GM21360 (cell line): ENCODE data around the gene COL4A2.

ENCODE experiments used
- ATAC-seq: cut with Tn5 transposase; IDR thresholded peaks from one replicate; pipeline ENCODE4 v1.9.1; 2021; ENCODE audit warnings: mild to moderate bottlenecking, moderate library complexity; ENCODE audit not compliant: unreplicated experiment

The COL4A2 gene

DNA sequence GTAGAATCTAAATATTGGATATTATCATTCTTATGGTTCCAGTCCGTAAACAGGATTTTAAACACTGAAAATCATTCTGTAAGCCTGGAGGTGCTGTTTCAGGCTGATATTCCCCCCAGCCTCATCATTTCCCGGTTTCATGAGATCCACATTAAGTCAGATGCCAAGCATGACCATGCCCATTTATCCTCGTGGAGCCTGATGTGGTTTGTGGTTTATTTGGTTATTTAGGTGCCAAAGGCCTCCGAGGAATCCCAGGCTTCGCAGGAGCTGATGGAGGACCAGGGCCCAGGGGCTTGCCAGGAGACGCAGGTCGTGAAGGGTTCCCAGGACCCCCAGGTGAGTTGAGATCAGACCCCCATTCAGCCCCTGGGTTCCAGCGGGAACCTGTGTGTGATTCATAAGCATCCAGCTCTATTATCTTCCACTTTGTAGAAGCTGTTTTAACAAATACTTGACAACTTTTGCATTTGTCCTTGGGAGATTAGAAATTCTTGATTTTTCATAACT is 162.0 kb downstream of the COL4A2 start:
- ATAC-seq = no peak

DNA sequence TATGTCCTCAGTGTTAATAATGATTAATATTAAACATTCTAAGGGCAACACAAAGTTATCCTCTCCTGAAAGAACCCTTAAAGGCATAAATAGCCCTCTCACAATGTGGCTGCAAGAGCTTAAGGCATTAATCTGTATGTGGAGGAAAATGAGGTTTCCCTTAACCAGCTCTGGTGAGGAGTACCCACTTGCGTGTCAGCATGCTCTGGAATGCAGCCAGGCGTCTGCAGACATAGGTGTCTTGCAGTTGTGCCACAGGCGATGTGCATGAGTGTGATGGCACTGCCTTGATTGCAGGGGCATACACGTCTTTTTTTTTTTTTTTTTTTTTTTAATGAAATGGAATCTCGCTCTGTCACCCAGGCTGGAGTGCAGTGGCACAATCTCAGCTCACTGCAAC is 162.5 kb downstream of the COL4A2 start:
- no peak for ATAC-seq

DNA sequence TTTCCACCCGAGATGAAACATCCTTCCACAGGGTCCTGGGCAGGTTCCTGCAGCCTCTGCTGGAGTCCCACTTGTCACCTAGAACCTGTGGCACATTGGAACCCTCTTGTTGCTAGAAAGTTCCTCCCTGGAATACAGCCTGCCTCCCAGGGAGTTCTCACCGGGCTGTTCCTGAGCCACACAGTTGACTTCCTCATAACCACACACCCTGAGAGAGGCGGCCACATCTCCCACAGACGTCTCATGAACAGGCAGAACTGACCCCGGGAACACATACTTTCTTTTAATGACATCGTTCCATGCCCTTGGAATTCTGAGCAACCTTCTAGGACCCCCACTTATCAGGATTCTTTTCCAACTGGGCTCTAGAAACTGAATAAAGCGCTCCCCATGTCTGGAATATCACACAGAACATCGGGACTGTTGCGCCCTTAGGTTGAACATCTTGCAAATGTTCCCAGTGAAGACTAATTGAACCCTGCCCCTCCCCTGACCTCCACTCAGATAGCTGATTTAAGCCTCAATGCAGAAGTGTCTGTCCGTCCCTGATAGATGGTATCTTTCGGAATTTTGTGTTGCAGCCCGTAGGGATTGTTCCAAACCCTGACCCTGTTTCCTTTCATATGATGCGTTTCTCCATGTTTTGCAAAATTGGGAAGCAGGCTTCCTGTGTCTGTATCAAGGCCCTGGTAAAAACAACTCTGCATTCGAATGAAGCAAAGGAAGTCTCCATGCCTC is 163.4 kb downstream of the COL4A2 start:
- no peak for ATAC-seq

DNA sequence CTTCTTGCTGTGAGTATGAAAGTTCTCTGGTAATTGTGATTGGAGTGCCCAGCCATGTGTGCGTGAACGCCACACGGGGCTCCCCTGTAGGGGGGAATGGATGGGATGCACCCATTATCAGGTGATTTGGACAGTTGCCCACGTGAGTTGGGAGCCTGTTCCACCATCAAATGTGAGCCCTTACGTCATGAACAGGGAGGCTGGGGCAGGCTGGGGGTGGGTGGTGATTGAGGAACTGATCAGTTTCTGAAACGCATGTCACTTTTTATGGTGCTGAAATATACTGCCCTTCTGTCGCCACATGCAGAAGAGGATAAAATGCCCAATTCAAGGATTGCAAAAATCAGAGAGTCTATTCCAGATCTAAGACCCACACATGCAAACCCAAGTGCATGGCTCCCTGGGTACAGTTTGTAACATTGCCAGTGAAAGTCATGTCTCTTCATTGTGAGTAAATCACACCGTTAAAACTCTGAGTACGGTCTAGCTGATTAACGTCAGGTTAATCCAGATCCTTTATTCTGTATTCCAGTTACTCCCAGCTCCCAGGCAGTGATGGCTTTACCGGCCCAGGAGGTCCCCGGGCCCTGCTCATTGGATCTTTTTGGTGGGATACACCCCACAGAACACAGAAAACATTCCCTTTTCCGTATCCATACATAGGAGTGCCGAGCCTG is 164.2 kb downstream of the COL4A2 start:
- peak; percentile 49 for ATAC-seq

DNA sequence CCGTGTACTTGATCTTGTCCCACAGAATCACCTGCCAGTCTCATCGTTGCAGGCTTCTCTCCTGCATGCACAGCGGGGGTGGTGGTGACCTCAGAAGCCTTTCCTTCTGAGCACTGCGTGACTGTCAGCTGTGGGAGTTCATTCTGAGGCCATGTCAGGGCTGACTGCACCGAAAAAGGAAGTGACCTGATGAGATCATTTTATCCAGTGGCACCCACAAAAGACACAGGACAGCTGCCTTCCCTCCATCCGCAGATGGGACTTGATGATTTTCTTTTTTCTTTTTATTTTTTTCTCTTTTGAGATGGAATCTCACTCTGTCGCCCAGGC is 164.7 kb downstream of the COL4A2 start:
- ATAC-seq = peak; percentile 94

DNA sequence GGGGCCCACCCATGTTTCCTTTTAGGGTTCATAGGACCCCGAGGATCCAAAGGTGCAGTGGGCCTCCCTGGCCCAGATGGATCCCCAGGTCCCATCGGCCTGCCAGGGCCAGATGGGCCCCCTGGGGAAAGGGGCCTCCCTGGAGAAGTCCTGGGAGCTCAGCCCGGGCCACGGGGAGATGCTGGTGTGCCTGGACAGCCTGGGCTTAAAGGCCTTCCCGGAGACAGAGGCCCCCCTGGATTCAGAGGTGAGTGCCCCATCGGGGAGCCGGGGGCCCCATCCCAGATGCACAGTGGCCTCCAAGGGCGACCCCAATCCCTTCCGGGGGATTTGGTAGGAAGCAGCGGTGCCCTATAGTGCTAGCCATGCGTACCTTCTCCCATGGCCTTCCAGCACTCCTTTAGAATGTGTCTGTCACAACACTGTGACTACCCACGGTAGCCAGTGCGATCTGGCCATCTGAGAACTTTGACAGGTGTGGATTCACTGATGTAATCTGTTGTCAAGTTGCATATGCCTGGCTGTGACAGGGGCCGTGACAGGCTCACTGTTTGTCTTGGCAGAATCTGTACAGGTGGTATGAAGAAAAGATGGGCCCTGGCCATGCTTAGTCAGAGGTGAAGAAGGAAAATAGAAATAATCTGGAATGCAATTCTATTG is 165.9 kb downstream of the COL4A2 start:
- no peak for ATAC-seq

DNA sequence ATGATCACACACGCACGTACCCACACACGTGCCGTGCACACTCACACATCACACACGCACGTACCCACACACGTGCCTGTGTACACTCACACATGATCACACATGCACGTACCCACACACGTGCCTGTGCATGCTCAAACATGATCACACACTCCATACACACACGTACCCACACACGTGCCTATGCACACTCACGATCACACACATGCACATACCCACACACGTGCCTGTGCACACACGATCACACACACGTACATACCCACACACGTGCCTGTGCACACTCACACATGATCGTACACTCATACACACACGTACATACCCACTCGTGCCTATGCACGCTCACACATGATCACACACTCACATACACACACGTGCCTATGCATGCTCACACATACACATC is 167.6 kb downstream of the COL4A2 start:
- no peak for ATAC-seq

DNA sequence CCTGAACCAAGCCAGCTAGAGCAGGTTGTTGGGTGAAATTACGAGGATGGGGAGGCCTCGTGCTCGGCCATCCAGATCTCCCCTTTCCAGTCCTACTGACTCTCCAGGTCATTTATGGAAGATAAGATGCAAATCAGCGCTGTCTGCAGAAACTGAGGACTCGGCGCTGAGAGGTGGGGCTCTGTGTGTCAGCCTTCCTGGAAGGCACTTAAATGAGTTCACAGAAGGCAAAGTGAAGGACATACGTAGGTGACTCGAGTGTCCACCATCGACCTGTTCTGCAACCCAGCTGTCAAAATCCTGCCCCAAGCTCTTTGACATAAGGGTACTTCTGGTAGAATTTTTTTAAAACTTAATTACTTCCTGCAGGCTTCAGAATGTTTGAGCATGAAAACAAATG is 168.0 kb downstream of the COL4A2 start:
- ATAC-seq = no peak

DNA sequence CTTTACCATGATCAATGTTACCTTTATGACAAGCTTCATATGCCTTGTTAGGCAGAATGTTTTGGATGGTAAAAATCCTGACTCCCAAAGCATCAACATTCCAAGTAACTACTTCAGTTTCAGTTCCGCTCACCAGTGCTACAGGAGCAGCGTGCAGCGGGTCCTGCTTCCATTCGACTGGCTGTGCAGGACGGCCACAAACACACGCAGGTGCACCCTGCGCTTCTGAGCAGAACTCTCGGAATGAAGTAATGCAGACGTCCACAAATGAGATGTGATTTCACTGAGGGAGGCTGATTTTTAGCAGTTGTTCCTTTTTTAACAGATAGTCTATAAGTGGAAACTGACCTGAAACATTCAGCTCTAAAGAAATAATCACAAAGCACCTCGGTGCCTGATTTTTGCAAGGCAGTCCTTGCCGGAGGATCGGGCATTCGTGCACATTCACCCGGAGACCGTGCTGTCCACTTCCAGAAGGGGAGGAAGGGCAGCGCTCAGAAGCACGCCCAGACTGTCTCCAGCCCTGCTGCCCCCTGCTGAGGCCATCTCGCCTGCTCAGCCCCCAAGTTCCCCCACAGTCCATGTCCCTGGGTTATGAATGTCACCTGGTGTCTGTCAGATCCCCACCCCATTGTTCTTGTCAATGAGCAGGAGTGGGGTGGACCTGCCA is 168.6 kb downstream of the COL4A2 start:
- ATAC-seq = peak; percentile 23

DNA sequence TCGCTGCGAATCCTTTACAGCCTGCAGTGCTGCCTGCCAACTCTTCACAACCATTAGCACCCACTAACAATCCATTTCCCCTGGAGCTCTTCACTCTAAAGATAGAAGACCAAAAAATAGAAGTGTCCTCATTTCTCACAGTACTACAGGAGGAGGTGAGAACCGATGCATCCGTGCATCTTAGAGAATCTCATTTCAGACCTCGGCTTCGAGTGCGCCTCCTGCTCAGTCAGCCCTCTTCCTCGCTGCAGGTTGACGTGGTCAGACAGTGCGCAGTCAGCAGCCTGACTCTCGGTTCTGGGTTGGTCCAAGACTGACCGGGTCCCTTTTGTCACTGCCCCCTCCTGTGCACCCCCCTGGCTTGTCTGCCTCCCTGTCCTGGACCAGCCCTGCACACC is 169.1 kb downstream of the COL4A2 start:
- ATAC-seq = no peak

DNA sequence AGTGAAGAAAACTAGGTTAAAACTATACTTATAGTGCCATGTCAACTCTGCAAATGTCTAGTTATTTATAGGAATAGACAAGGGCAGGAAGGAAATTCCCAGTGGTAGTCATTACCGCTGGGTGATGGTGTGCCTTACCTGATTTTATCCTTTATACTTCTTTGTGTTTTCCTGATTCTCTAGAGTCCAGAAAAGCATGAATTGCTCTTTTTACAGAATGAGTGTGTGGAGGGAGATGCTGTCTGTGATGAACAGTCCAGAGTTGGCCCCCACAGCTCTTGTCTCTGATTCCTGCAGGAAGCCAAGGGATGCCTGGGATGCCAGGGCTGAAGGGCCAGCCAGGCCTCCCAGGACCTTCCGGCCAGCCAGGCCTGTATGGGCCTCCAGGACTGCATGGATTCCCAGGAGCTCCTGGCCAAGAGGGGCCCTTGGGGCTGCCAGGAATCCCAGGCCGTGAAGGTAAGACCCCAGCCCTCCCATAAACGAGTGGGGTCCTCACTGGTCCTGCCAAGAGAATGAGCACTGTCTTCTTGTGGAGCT is 170.7 kb downstream of the COL4A2 start:
- no peak for ATAC-seq

DNA sequence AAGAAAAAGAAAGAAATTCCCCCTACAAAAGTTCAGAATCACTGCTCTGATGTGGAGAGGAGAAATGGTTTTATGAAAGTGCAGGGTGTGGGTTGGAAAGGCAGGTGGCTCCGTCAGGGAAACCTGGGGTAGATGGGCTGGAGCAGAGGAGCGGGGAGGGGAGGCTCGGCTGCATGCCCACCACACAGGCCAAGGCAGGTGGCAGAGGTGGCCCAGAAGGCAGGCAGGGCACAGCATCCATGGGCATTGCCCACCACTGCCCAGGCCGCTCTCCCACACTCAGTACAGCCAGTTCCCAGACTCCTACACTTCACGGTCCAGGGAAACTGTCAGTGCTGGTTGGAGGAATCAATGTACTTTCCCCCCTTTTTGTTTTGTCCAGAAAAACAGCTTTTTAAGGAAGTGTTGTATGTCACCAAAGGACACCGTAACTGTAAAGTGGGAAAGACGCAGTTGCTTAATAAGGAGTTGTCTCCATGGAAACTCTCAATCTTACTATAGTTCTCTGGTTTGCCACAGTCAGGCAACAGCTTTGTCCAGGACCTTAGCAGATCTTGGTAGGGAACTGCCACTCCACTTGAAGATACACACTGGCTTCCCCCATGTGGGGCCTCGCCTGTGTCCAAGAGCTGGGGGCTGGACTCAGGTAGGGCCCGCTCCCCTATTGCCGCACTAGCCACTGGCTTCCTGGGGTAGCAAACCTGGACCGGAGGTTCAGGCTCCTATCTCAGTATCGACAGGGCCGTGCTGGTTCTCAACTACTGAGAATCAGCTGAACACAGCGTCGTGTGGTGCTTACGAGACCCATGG is 171.5 kb downstream of the COL4A2 start:
- ATAC-seq = no peak

DNA sequence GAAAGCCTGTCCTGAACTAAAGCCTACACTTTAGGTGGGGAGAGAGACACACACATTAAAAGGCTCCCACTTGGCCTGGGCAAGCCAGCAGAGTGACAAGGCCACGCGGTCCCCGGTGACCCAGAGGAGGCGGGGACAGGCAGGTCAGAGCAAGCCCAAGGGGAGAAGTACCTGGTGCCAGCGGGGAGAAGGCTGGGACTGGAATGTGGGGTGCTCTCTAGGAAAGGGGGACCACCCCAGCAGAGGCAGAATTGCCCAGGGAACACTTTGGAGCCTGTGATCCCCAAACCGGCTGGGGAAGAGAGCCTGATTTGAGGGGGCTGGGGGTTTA is 172.1 kb downstream of the COL4A2 start:
- no peak for ATAC-seq

DNA sequence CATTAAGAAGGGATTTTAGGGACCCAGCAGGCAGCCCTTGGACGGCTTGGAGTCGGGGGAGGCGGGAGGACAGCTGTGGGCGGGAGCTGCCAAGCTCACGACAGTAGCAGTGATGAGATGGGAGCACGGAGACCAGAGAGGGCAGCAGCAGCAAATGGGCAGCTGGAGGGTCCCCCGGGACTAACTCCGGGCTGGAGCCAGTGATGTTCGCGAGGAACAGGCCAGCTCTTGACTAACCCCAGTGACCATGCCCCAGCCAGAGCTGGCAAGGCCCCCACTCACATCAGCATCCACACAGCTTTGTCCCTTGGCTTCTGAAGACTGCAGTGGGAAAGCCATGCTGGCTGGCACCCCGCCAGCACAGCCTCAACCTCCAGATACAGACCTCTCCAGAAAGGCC is 172.6 kb downstream of the COL4A2 start:
- no peak for ATAC-seq

DNA sequence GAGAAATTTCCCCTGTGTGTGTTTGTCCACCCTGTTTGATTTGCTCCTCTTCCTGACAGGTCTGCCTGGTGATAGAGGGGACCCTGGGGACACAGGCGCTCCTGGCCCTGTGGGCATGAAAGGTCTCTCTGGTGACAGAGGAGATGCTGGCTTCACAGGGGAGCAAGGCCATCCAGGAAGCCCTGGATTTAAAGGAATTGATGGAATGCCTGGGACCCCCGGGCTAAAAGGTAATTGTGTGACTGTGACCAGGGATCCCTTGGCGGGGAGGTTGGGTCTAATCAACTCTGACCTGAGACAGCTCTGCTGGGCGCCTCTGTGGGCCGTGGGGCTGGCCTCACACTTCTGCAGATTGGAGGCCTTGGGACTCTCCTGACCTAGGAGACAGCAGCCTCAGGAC is 173.1 kb downstream of the COL4A2 start:
- no peak for ATAC-seq

DNA sequence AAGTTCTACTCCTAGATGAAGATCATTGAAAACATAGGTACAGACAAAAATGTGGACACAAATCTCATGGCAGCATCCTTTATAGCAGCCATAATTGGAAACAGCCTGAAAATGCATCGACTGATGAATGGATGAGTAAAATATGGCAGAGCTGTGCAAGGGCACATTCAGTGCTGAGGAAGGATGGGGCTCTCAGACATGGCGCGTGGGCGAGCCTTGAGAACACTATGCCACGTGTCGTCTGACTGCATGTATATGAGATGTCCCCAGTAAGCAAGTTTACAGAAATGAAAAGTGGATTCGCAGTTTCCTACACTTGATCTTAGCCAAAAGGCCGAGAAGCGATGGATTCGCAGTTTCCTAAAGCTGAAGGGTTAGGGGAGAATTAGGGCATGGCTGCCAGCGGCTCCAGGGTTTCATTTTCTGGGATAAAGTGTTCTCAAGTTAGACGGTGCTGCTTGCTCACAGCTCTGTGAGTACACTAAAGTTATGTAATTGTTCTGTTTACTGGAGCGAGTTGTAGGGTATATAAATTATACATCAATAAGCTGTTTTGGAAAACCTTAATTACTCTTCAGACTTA is 176.4 kb downstream of the COL4A2 start:
- ATAC-seq = no peak

DNA sequence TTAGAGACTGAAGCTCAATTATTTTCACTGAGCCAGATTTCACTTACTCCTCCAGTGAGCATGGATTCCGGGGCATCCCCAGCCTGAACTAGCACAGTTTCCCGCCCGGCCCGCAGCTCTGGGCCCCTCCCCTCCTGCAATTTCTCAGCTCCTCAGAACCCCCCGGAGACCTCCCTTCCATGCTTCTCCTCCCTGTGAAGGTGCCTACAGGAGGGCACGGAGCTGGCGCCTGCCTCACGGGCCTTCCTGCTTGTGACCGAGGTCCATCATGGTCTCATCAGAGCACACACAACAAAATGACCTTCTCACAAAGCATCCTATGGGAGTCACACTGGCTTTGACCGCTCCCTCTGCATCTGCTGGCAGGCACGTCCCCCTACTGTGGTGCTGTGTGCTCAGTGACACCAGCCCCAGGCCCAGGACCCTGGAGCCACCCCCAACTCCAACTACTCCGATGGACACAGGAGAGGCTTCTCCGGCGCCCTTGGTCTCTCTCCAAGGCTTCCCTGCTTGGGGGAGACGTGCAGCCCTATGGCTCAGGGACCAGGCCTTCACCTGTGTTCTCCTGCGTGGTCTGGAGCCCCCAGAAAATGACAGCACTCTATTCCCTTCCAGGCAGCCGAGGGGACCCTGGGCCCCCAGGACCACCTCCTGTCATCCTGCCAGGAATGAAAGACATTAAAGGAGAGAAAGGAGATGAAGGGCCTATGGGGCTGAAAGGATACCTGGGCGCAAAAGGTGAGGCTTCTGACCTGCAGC is 177.4 kb downstream of the COL4A2 start:
- ATAC-seq = no peak

DNA sequence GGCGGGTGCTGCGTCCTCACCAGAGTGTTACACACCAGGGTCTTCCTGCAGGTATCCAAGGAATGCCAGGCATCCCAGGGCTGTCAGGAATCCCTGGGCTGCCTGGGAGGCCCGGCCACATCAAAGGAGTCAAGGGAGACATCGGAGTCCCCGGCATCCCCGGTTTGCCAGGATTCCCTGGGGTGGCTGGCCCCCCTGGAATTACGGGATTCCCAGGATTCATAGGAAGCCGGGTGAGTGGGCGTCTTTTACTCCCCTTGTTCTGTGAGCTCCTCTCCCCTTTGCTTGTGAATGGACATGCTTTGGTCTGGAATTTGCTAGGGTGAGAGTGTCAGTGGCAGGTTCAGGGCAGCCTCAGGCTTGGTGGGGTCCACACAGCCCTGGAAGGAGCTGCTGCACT is 178.5 kb downstream of the COL4A2 start:
- no peak for ATAC-seq

DNA sequence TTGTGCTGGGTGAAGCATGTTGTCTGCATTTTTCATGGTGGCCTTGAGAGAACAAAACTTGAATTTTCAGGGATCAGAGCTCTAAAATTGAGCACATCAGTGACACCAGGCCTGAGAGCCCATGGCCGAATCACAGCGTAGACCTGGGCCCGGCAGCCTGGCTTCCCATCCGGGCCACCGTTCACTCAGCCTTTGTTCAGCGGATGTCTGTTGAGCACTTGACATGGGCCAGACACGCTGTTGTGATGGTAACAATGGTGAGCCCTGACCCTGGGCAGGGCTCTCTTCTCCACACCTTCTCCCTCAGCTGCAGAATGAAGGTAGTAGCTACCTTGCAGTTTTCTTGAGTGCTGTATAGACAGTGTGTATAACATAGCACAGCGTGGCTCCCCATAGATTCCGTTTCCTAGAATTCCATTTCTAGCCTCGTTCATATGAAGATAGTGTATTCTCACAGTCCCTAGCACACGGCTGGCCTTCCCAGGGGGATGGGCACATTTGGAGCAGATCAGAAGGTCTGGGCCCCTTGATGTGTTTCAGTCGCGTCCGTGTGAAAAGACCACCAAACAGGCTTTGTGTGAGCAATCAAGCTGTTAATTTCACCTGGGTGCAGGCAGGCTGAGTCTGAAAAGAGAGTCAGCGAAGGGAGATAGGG is 179.1 kb downstream of the COL4A2 start:
- no peak for ATAC-seq
